ENCODE data around the gene TBP. TPM values are rescaled to one million over a fixed set of nuclear protein-coding genes. Genes with fewer than 3 reads are reported as not detected.
"Not testable (repeated sequence)": the region's sequence is repeated elsewhere in the genome, so short reads cannot be mapped to it uniquely, and the experiment has no call there.

TBP gene
- total RNA-seq = 6.3 and 8.7 TPM in 2 replicates

- peak; percentile 99 for DNase-seq (ENCODE audit: low read depth in 2 of 2)
These were observed at the start of gene TBP for GRCh38 chr6:170554013-170554795. TBP (plus strand) TSS chr6:170554369; CDS start chr6:170557030, 2,661 bp downstream.

- DNase-seq (ENCODE audit: low read depth in 2 of 2) = no peak
These were observed 49.7 kb upstream of the TBP start for GRCh38 chr6:170504479-170504878.

DNA sequence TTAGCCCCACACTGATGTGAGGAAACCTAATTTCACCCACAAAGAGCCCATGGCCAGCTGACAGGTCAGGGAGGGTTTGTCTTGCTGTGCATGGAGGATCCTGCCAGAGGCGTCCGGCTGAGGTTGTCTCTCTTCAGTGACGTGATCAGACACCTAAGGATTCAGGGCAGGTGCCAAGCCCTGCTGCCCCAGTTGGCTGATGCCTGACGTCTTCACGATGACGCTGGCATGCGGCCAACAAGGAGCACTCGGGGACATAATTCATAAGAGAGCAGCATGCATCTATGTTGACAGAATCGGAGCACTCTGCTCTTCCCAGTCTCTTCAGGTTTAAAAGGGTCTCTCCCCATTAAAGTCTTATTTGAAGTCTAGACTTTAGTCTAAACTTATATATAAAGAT is 48.9 kb upstream of the TBP start:
- no peak for DNase-seq (ENCODE audit: low read depth in 2 of 2)

GRCh38 chr6:170506446-170506845 is 47.7 kb upstream of the TBP start:
- DNase-seq (ENCODE audit: low read depth in 2 of 2) = no peak

DNA sequence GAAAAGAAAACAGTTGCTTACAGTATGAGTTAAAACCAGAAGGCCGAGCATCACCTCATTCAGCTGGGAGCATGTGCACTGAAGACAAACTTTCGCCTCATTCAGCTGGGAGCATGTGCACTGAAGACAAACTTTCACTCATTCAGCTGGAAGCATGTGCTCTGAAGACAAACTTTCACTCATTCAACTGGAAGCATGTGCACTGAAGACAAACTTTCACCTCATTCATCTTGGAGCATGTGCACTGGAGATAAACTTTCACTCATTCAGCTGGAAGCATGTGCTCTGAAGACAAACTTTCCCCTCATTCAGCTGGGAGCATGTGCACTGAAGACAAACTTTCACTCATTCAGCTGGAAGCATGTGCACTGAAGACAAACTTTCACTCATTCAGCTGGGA is 46.4 kb upstream of the TBP start:
- DNase-seq (ENCODE audit: low read depth in 2 of 2) = not testable (repeated sequence)

DNA sequence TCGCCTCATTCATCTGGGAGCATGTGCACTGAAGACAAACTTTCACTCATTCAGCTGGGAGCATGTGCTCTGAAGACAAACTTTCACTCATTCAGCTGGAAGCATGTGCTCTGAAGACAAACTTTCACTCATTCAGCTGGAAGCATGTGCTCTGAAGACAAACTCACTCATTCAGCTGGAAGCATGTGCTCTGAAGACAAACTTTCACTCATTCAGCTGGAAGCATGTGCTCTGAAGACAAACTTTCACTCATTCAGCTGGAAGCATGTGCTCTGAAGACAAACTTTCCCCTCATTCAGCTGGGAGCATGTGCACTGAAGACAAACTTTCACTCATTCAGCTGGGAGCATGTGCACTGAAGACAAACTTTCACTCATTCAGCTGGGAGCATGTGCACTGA is 45.9 kb upstream of the TBP start:
- not testable (repeated sequence) for DNase-seq (ENCODE audit: low read depth in 2 of 2)

- not testable (repeated sequence) for DNase-seq (ENCODE audit: low read depth in 2 of 2)
These were observed 45.1 kb upstream of the TBP start for GRCh38 chr6:170508892-170509722.

DNA sequence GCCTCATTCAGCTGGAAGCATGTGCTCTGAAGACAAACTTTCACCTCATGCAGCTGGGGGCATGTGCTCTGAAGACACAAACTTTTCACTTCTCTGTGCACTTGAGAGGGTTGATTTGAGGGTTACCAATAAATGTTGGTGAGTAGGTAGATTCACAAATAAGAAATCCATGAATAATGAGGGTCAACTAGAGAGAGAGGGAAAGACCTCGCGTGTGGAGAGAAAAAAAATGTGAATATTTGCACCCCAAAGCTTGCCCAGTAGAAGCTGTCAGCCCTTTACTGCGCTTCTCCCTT is 44.5 kb upstream of the TBP start:
- no peak for DNase-seq (ENCODE audit: low read depth in 2 of 2)

GRCh38 chr6:170510631-170511030 is 43.5 kb upstream of the TBP start:
- no peak for DNase-seq (ENCODE audit: low read depth in 2 of 2)

GRCh38 chr6:170512249-170512648 is 41.9 kb upstream of the TBP start:
- DNase-seq (ENCODE audit: low read depth in 2 of 2) = no peak

- no peak for DNase-seq (ENCODE audit: low read depth in 2 of 2)
These were observed 39.3 kb upstream of the TBP start for GRCh38 chr6:170514908-170515307.

GRCh38 chr6:170516783-170517616 is 37.2 kb upstream of the TBP start:
- peak; percentile 55 to 83 for DNase-seq (ENCODE audit: low read depth in 2 of 2)

DNA sequence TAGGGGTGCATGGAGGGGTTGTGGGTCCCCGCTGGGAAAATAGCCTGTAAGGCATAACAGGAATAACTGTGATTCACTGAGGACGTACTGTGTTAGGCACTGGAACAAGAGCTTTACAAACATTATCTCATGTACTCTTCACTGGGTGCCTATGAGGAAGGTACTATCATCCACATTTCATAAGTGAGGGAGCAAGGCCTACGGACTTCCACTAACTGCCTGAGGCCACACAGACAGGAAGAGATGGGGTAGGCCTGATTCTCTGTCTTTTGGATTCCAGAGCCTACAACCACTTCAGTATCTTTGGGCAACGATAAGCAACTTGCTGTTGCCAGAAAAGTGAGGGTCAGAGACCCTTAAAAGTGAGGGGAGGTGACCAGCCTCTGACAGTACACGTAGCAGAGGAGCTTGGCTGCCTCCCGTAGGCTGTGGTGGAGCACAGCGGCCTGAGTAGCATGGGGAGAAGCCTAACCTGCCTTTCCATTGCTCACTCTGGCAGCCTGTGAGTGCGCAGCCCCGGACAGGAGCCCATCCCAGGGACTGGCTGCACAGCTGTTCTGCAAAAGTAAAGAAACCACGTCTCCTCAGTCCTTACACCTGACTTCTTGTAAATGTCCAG is 31.5 kb upstream of the TBP start:
- peak in 1 of 2 donors; percentile 22 for DNase-seq (ENCODE audit: low read depth in 2 of 2)

GRCh38 chr6:170523256-170524171 is 30.7 kb upstream of the TBP start:
- DNase-seq (ENCODE audit: low read depth in 2 of 2) = peak in 1 of 2 donors; percentile 8

DNA sequence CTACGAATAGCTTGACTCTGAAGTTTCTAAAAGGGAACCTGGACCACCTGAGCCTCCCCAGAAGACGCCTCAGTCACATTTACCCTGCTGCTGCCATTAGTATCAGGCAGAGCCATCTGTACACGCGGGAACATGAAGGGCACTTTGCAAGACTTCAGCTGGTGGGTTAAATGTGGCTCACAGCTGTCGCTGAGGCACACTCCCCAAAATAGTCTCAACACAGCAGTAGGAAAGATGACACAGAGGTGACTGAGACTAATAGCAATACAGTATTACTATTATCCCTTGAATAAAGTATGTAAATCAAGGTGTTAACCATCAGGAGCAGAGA is 30.0 kb upstream of the TBP start:
- DNase-seq (ENCODE audit: low read depth in 2 of 2) = no peak

GRCh38 chr6:170525795-170526194 is 28.4 kb upstream of the TBP start:
- no peak for DNase-seq (ENCODE audit: low read depth in 2 of 2)

DNA sequence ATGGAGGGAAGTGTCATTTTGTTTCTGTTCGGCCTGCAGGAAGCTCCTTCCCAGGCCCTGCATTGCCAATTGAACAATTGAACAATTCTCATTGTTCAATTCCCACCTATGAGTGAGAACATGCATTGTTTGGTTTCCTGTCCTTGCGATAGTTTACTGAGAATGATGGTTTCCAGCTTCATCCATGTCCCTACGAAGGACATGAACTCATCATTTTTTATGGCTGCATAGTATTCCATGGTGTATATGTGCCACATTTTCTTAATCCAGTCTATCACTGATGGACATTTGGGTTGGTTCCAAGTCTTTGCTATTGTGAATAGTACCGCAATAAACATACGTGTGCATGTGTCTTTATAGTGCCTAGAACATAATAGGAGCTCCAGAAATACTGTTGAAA is 26.2 kb upstream of the TBP start:
- DNase-seq (ENCODE audit: low read depth in 2 of 2) = not testable (repeated sequence)

DNA sequence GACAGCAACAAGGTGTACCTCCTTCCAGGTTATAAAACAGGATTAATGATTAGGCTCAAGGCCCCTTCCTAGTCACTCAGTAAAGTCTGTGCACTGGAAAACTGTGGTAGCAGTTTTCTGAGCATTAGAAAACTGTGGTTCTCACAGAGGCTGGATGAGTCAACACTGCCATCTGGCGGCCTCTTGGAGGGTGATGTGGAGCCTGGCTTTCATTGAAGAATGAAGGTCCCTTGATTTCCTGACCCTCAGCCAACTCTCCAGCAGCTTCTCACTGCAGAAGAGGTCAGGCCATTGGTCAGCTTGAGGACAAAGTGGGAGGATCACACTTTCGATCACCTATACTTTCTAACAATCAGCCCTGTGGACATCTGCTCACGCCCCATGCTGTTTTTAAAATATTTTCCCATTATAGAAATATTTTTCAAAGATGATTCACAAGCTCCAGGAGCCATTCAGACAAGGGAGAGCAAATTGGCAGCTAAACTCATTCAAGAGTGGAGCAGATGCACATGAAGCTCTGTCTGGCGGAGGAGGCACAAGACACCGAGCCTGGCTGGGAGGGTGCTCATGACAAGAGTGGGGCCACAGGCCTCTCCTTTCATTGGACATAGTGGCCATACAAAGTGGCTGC is 24.2 kb upstream of the TBP start:
- DNase-seq (ENCODE audit: low read depth in 2 of 2) = peak; percentile 37 to 75

DNA sequence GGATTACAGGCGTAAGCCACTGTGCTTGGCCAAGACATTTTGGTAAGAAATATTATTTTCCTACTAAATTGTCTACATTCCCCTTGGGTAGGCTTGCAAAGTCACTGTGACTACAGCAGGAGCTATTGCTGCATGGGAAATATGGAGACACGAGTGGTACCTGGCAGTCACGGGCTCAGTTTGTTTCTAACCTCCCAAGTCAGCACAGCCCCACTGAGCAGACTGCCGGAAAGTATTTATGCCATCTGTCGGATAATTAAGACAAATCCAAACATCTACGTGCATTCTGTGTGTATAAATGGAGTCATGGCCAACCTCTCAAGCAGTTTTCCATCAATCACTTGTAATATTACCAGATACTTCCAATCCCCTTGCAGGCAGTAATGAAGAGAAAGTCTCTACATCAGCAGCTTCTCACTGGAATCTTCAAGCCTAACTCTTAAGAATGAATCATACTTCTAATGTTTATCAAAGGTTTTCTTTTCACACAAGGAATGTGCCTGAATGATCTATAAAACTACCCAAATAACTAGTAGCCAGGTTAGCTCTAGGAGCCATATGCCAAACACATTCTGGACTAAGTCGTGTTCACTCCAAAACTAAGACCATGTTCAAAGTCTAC is 21.2 kb upstream of the TBP start:
- no peak for DNase-seq (ENCODE audit: low read depth in 2 of 2)

- no peak for DNase-seq (ENCODE audit: low read depth in 2 of 2)
These were observed 20.4 kb upstream of the TBP start for GRCh38 chr6:170533792-170534191.

Measured in dermis microvascular lymphatic vessel endothelial cell (primary cell).